Measurements from ENCODE around the gene RINT1. TPM values are rescaled to one million over a fixed set of nuclear protein-coding genes. Genes with fewer than 3 reads are reported as not detected.

The RINT1 gene
- polyA plus RNA-seq, 1 of the 3 experiments (the other 2 are of a cell fraction) = 13.1 TPM

GRCh38 chr7:105565190-105565589, 33.2 kb downstream of the RINT1 start:
- CTCF ChIA-PET = interaction anchor here (0.8 to 2.4 kb wide), 5 partner anchors 9 to 400 kb away, joined by 3 to 9 read pairs (median 4); partner anchors contain the start of gene RINT1
- no peaks in the 10 kb centered on the region for H3K4me1 ChIP-seq (ENCODE audit: control insufficient read depth in 1 of 2, insufficient read depth in 2 of 2, low read depth in 1 of 2, low read length in 1 of 2)
- H4K20me1 ChIP-seq (ENCODE audit: insufficient read depth) = no peaks in the 10 kb centered on the region
- H2AFZ ChIP-seq (ENCODE audit: low read depth) = no peak overlapping the region
- TF ChIP-seq YY1 (IDR thresholded peaks at IDR 0.05; ENCODE audit: low read depth) (no peak), TEAD4 (IDR thresholded peaks at IDR 0.05; ENCODE audit: borderline replicate concordance, insufficient read depth) (no peak), NRF1 (IDR thresholded peaks at IDR 0.05; ENCODE audit: low read depth, low read length) (no peak), JUND (IDR thresholded peaks at IDR 0.05) (no peak), EP300 (IDR thresholded peaks at IDR 0.05; ENCODE audit: borderline replicate concordance in 1 of 2, low read depth in 1 of 2, low read length in 1 of 2) (no peak), TCF12 (IDR thresholded peaks at IDR 0.05) (no peak), TAF1 (IDR thresholded peaks at IDR 0.05; ENCODE audit: borderline replicate concordance, low read depth, low read length) (no peak)
- TF ChIP-seq, protein P1, sequence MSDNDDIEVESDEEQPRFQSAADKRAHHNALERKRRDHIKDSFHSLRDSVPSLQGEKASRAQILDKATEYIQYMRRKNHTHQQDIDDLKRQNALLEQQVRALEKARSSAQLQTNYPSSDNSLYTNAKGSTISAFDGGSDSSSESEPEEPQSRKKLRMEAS (IDR thresholded peaks at IDR 0.05; ENCODE audit: low read depth) = no peak
- peaks cover 55 to 77% of the 10 kb centered on the region in 2 experiments for H3K36me3 ChIP-seq (replicated peaks in 1 of 2; ENCODE audit: control insufficient read depth in 1 of 2, insufficient read depth in 2 of 2, low read length in 1 of 2)
- no peak overlapping the region for H3K9ac ChIP-seq
- 92% methylated on average over 4 of the region's 4 CpGs for WGBS (ENCODE audit: low lambda C conversion rate)
- H3K27me3 ChIP-seq (ENCODE audit: insufficient read depth) = no peaks in the 10 kb centered on the region
- no peak overlapping the region for H3K27ac ChIP-seq (ENCODE audit: low read depth in 2 of 2, low read length in 1 of 2)
- POLR2A ChIA-PET = no interaction called here
- no peaks in the 10 kb centered on the region for H3K79me2 ChIP-seq (ENCODE audit: insufficient read depth)
- H3K4me2 ChIP-seq = no peak overlapping the region
- no peaks in the 10 kb centered on the region for H3K9me3 ChIP-seq
- H3F3A ChIP-seq (replicated peaks; ENCODE audit: insufficient read depth) = no peaks in the 10 kb centered on the region
- H3K4me3 ChIP-seq (ENCODE audit: low read depth in 2 of 2, low read length in 1 of 2) = no peak overlapping the region
- H3K9me2 ChIP-seq = no peaks in the 10 kb centered on the region
- DNase-seq = no peak

GRCh38 chr7:105567024-105567423, 35.0 kb downstream of the RINT1 start:
- WGBS (ENCODE audit: low lambda C conversion rate) = 100% methylated on average over 2 of the region's 2 CpGs
- no peak for DNase-seq
- CTCF ChIA-PET = interaction anchor here (0.7 to 1.6 kb wide), 2 partner anchors 9 to 48 kb away, joined by 3 to 6 read pairs; no protein-coding TSS in a partner anchor

More at GRCh38 chr7:105567024-105567423, 35.0 kb downstream of the RINT1 start:
- no peaks in the 10 kb centered on the region for H3K27me3 ChIP-seq (ENCODE audit: insufficient read depth)
- no peaks in the 10 kb centered on the region for H3K4me1 ChIP-seq (ENCODE audit: control insufficient read depth in 1 of 2, insufficient read depth in 2 of 2, low read depth in 1 of 2, low read length in 1 of 2)
- H3K9me3 ChIP-seq = no peaks in the 10 kb centered on the region
- no peaks in the 10 kb centered on the region for H4K20me1 ChIP-seq (ENCODE audit: insufficient read depth)
- H3K4me3 ChIP-seq (ENCODE audit: low read depth in 2 of 2, low read length in 1 of 2) = no peak overlapping the region
- H3K4me2 ChIP-seq = no peak overlapping the region
- POLR2A ChIA-PET = interaction anchor here (0.7 kb wide), 1 partner anchor 497 kb away, joined by 3 read pairs; no protein-coding TSS in a partner anchor
- H3K79me2 ChIP-seq (ENCODE audit: insufficient read depth) = no peaks in the 10 kb centered on the region
- H3K9ac ChIP-seq = no peak overlapping the region
- no peak overlapping the region for H2AFZ ChIP-seq (ENCODE audit: low read depth)
- no peaks in the 10 kb centered on the region for H3K9me2 ChIP-seq
- H3K27ac ChIP-seq (ENCODE audit: low read depth in 2 of 2, low read length in 1 of 2) = no peak overlapping the region
- H3K36me3 ChIP-seq (replicated peaks in 1 of 2; ENCODE audit: control insufficient read depth in 1 of 2, insufficient read depth in 2 of 2, low read length in 1 of 2) = peaks cover 55 to 67% of the 10 kb centered on the region in 2 experiments
- TF ChIP-seq YY1 (IDR thresholded peaks at IDR 0.05; ENCODE audit: low read depth) (no peak), NFIC (IDR thresholded peaks at IDR 0.05; ENCODE audit: borderline replicate concordance) (no peak), RFX5 (IDR thresholded peaks at IDR 0.05; ENCODE audit: low read length) (no peak), TCF12 (IDR thresholded peaks at IDR 0.05) (no peak), TAF1 (IDR thresholded peaks at IDR 0.05; ENCODE audit: borderline replicate concordance, low read depth, low read length) (no peak), NRF1 (IDR thresholded peaks at IDR 0.05; ENCODE audit: low read depth, low read length) (no peak), JUND (IDR thresholded peaks at IDR 0.05) (no peak), TEAD4 (IDR thresholded peaks at IDR 0.05; ENCODE audit: borderline replicate concordance, insufficient read depth) (no peak), ELF1 (IDR thresholded peaks at IDR 0.05) (no peak), GATA2 (CRISPR knock-in tag; IDR thresholded peaks at IDR 0.05) (no peak), RXRA (IDR thresholded peaks at IDR 0.05; ENCODE audit: borderline replicate concordance, low read depth) (no peak), EZH2phosphoT487 (IDR thresholded peaks at IDR 0.05; ENCODE audit: borderline replicate concordance, low read depth) (no peak)
- TF ChIP-seq, protein P2, sequence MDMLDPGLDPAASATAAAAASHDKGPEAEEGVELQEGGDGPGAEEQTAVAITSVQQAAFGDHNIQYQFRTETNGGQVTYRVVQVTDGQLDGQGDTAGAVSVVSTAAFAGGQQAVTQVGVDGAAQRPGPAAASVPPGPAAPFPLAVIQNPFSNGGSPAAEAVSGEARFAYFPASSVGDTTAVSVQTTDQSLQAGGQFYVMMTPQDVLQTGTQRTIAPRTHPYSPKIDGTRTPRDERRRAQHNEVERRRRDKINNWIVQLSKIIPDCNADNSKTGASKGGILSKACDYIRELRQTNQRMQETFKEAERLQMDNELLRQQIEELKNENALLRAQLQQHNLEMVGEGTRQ (IDR thresholded peaks at IDR 0.05; ENCODE audit: borderline replicate concordance, low read depth, low read length) = no peak
- TF ChIP-seq, protein P1 (IDR thresholded peaks at IDR 0.05; ENCODE audit: low read depth) = no peak
- H3F3A ChIP-seq (replicated peaks; ENCODE audit: insufficient read depth) = no peaks in the 10 kb centered on the region
